Measurements from ENCODE around the gene ANKK1.

DNA sequence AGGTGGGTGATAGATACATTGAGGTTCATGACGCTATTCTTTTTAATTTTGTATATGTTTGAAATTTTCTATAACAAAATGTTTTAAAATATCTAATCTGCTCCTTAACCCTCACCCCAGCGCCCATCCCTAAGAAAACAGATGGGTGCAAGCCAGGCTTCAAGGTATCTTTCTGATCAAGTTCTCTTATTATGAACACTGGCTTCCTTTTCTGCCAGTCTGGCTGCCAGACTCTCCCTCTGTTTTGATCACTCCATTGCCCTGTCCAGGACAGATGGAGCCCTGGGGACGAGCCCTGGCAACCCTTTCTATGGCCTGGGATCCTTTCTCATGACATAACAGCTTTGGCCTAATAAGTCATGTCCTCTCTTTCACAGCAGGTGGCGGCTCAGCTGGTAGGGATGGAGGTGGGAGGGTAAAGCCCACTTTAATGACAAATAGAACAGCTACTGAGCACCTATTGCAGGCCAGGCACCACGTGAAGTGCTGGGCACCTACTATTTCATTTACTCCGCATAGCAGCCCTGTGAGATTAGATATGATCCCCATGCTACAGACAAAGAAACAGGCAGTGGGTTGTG, 49.2 kb downstream of the ANKK1 start:
- TF ChIP-seq, protein P1, sequence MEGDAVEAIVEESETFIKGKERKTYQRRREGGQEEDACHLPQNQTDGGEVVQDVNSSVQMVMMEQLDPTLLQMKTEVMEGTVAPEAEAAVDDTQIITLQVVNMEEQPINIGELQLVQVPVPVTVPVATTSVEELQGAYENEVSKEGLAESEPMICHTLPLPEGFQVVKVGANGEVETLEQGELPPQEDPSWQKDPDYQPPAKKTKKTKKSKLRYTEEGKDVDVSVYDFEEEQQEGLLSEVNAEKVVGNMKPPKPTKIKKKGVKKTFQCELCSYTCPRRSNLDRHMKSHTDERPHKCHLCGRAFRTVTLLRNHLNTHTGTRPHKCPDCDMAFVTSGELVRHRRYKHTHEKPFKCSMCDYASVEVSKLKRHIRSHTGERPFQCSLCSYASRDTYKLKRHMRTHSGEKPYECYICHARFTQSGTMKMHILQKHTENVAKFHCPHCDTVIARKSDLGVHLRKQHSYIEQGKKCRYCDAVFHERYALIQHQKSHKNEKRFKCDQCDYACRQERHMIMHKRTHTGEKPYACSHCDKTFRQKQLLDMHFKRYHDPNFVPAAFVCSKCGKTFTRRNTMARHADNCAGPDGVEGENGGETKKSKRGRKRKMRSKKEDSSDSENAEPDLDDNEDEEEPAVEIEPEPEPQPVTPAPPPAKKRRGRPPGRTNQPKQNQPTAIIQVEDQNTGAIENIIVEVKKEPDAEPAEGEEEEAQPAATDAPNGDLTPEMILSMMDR (IDR thresholded peaks at IDR 0.05) = no peak
- TF ChIP-seq POLR2AphosphoS5 (IDR thresholded peaks at IDR 0.05) (no peak), EP300 (IDR thresholded peaks at IDR 0.05) (no peak), POLR2A (IDR thresholded peaks at IDR 0.05; ENCODE audit: low read depth) (no peak)

Measured in esophagus muscularis mucosa (tissue), 4 donors.